Uterus (tissue), 4 donors: Measurements from ENCODE around the gene CACNB3. TPM values are rescaled to one million over a fixed set of nuclear protein-coding genes. Genes with fewer than 3 reads are reported as not detected.
A peak's percentile ranks its signal among the peaks of the same experiment; 100 is the strongest.
"Not testable (repeated sequence)": the region's sequence is repeated elsewhere in the genome, so short reads cannot be mapped to it uniquely, and the experiment has no call there.

ENCODE experiments used
- DNase-seq, 2 donors: peaks; one replicate each; pipeline ENCODE4 v3.0.0-alpha.2; 2019 to 2020
- H3K27ac ChIP-seq, 2 donors: fragments of 200-600 bp; sonication (generic); 1 replicate in 1 of 2; 2 replicates in 1 of 2; pipeline ENCODE4 v1.5.1; 2016 to 2018
- H3K27me3 ChIP-seq, 2 donors: fragments of 200-600 bp; sonication (generic); one replicate each; pipeline ENCODE4 v1.5.1; 2018 to 2019; ENCODE audit warnings: control low read depth in 1 of 2
- H3K36me3 ChIP-seq, 2 donors: fragments of 200-600 bp; sonication (generic); one replicate each; pipeline ENCODE4 v1.5.1; 2019; ENCODE audit warnings: control low read depth in 1 of 2
- H3K4me1 ChIP-seq, 2 donors: fragments of 200-600 bp; sonication (generic); one replicate each; pipeline ENCODE4 v1.5.1; 2018 to 2019; ENCODE audit warnings: control low read depth in 1 of 2
- H3K4me3 ChIP-seq, 2 donors: fragments of 200-600 bp; sonication (generic); 1 replicate in 1 of 2; 2 replicates in 1 of 2; pipeline ENCODE4 v1.5.1; 2018 to 2019; ENCODE audit warnings: mild to moderate bottlenecking in 1 of 2
- H3K9me3 ChIP-seq, 2 donors: fragments of 200-600 bp; sonication (generic); one replicate each; pipeline ENCODE4 v1.5.1; 2019; ENCODE audit warnings: control low read depth in 1 of 2
- POLR2A ChIP-seq, 2 donors: fragments of 450-650 bp; IDR thresholded peaks; one replicate each; pipeline ENCODE4 v1.6.1; 2016; ENCODE audit warnings: antibody characterized with exemption in 2 of 2, mild to moderate bottlenecking in 1 of 2, moderate library complexity in 1 of 2
- intact Hi-C: fragments of 100-400 bp; cut with DNase I; formaldehyde crosslinking; loops from one replicate; pipeline ENCODE4 v1.15.1; 2023; ENCODE audit warnings: low total_unique reads
- total RNA-seq, 4 donors: library from RNA; depleted of rRNA in 3 of 4; stranded (reverse); fragments of >200 nt in 3 of 4; gene quantifications; one replicate each; pipeline versions ENCODE4 v1.1.0 to v1.2.4, GENCODE V29; 2014 to 2023
- TF ChIP-seq, protein P1 (sequence below), 4 experiments: fragments of 200-600 bp in 2 of 4; fragments of 450-650 bp in 2 of 4; sonication (generic) in 2 of 4; IDR thresholded peaks; one replicate each; pipeline ENCODE4 v1.5.1; 2016 to 2019; ENCODE audit warnings: antibody characterized with exemption in 4 of 4, mild to moderate bottlenecking in 2 of 4, moderate library complexity in 1 of 4
- donor health status: DM: yes; HTN: yes; CAD: no.

Gene CACNB3
- total RNA-seq, 4 donors from 2014 or later: 5.9 to 62.2 (median 22.7) TPM

- intact Hi-C loops: no loop called here
- DNase-seq: peak; percentile 91 to 93
- Histone ChIP-seq H3K9me3 (no peaks in the 10 kb centered on the region), H3K27me3 (no peaks in the 10 kb centered on the region), H3K36me3 (no peaks in the 10 kb centered on the region), H3K4me1 (peaks cover 0 to 3% of the 10 kb centered on the region in 2 donors), H3K27ac (peak within 1 kb of the TSS; percentile 63 to 83), H3K4me3 (peak within 1 kb of the TSS; percentile 82 to 87)
- TF ChIP-seq, protein P1, sequence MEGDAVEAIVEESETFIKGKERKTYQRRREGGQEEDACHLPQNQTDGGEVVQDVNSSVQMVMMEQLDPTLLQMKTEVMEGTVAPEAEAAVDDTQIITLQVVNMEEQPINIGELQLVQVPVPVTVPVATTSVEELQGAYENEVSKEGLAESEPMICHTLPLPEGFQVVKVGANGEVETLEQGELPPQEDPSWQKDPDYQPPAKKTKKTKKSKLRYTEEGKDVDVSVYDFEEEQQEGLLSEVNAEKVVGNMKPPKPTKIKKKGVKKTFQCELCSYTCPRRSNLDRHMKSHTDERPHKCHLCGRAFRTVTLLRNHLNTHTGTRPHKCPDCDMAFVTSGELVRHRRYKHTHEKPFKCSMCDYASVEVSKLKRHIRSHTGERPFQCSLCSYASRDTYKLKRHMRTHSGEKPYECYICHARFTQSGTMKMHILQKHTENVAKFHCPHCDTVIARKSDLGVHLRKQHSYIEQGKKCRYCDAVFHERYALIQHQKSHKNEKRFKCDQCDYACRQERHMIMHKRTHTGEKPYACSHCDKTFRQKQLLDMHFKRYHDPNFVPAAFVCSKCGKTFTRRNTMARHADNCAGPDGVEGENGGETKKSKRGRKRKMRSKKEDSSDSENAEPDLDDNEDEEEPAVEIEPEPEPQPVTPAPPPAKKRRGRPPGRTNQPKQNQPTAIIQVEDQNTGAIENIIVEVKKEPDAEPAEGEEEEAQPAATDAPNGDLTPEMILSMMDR (IDR thresholded peaks at IDR 0.05): peak in 1 of 4 experiments; percentile 39
- TF ChIP-seq POLR2A (IDR thresholded peaks at IDR 0.05): peak; percentile 40 to 47
Observed at GRCh38 chr12:48851883-48852733, 33.8 kb downstream of the CACNB3 start, which contains the start of gene DDX23. DDX23 (minus strand) TSS chr12:48852163; CDS start chr12:48845782, 6,381 bp downstream.

GRCh38 chr12:48852734-48853688 lies 34.7 kb downstream of the CACNB3 start:
- H3K4me1 ChIP-seq: peaks cover 0 to 3% of the 10 kb centered on the region in 2 donors
- H3K27ac ChIP-seq: peak overlapping the region; percentile 63 to 69
- TF ChIP-seq, protein P1 (IDR thresholded peaks at IDR 0.05): peak; percentile 88 to 97 (median 91)
- TF ChIP-seq POLR2A (IDR thresholded peaks at IDR 0.05): no peak
- peak overlapping the region; percentile 82 to 87 for H3K4me3 ChIP-seq
- H3K36me3 ChIP-seq: no peaks in the 10 kb centered on the region
- DNase-seq: peak; percentile 82 to 92
- no peaks in the 10 kb centered on the region for H3K9me3 ChIP-seq
- intact Hi-C loops: no loop called here
- no peaks in the 10 kb centered on the region for H3K27me3 ChIP-seq

- intact Hi-C loops: no loop called here
- Histone ChIP-seq H3K27me3 (no peaks in the 10 kb centered on the region), H3K4me1 (peaks cover 0 to 3% of the 10 kb centered on the region in 2 donors), H3K4me3 (no peak overlapping the region), H3K9me3 (no peaks in the 10 kb centered on the region), H3K27ac (no peak overlapping the region), H3K36me3 (no peaks in the 10 kb centered on the region)
- DNase-seq: no peak
- no peak for TF ChIP-seq POLR2A (IDR thresholded peaks at IDR 0.05)
- TF ChIP-seq, protein P1 (IDR thresholded peaks at IDR 0.05): no peak
Observed at GRCh38 chr12:48854488-48854887, 36.2 kb downstream of the CACNB3 start.

DNA sequence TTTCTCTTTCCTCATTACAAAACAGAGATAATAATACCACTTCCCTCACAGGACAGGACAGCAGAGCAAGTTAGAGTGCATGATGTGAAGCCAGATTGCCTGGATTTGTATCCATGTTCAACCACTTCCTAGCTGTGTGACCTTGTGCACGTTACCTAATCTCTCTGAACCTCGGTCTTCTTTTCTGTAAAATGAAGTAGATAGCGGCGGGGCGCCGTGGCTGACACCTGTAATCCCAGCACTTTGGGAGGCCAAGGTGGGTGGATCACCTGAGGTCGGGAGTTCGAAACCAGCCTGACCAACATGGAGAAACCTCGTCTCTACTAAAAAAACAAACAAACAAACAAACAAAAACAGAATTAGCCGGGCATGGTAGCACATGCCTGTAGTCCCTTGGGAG lies 36.6 kb downstream of the CACNB3 start:
- H3K36me3 ChIP-seq, H3K27me3 ChIP-seq, H3K27ac ChIP-seq, intact Hi-C loops, H3K9me3 ChIP-seq, H3K4me1 ChIP-seq, DNase-seq, H3K4me3 ChIP-seq: not testable (repeated sequence)

- intact Hi-C loops: no loop called here
- TF ChIP-seq POLR2A (IDR thresholded peaks at IDR 0.05): no peak
- TF ChIP-seq, protein P1 (IDR thresholded peaks at IDR 0.05): no peak
- no peak overlapping the region for H3K4me3 ChIP-seq
- H3K9me3 ChIP-seq: no peaks in the 10 kb centered on the region
- DNase-seq: no peak
- no peaks in the 10 kb centered on the region for H3K4me1 ChIP-seq
- no peaks in the 10 kb centered on the region for H3K36me3 ChIP-seq
- no peak overlapping the region for H3K27ac ChIP-seq
- H3K27me3 ChIP-seq: no peaks in the 10 kb centered on the region
Observed at GRCh38 chr12:48856379-48856778, 38.1 kb downstream of the CACNB3 start.
